ENCODE data around the gene KRT13. TPM values are rescaled to one million over a fixed set of nuclear protein-coding genes. Genes with fewer than 3 reads are reported as not detected.

Gene KRT13
- total and polyA plus RNA-seq, 7 donors = 0.46 to 54.1 (median 4.3) TPM; not detected in 3

GRCh38 chr17:41494524-41494923 is 10.9 kb downstream of the KRT13 start:
- Histone ChIP-seq H3K4me1 (no peaks in the 10 kb centered on the region), H3K4me3 (no peak overlapping the region), H3K9me3 (no peaks in the 10 kb centered on the region), H3K27me3 (no peaks in the 10 kb centered on the region), H3K27ac (no peak overlapping the region), H3K36me3 (no peaks in the 10 kb centered on the region)
- no peak for DNase-seq
- intact Hi-C loops (cut with DNase I) = no loop called here
- TF ChIP-seq POLR2AphosphoS5 (IDR thresholded peaks at IDR 0.05) (no peak), CTCF (IDR thresholded peaks at IDR 0.05) (no peak), POLR2A (IDR thresholded peaks at IDR 0.05) (no peak), EP300 (IDR thresholded peaks at IDR 0.05) (no peak)
- WGBS, 2 donors = 76 to 81% methylated on average over 2 of the region's 2 CpGs

- no peak for TF ChIP-seq CTCF (IDR thresholded peaks at IDR 0.05)
- TF ChIP-seq POLR2A (IDR thresholded peaks at IDR 0.05) = no peak
- no peak for TF ChIP-seq EP300 (IDR thresholded peaks at IDR 0.05)
- no peak for TF ChIP-seq POLR2AphosphoS5 (IDR thresholded peaks at IDR 0.05)
- intact Hi-C loops (cut with DNase I) = no loop called here
- no peaks in the 10 kb centered on the region for H3K27me3 ChIP-seq
- H3K4me1 ChIP-seq = no peaks in the 10 kb centered on the region
- no peak for DNase-seq
- 42 to 53% methylated on average over 4 of the region's 4 CpGs for WGBS, 2 donors
- no peaks in the 10 kb centered on the region for H3K9me3 ChIP-seq
- peak overlapping the region in 1 of 4 donors; percentile 33 for H3K27ac ChIP-seq
- H3K4me3 ChIP-seq = no peak overlapping the region
- H3K36me3 ChIP-seq = no peaks in the 10 kb centered on the region
These were observed 12.6 kb downstream of the KRT13 start for GRCh38 chr17:41492771-41493170.

- Histone ChIP-seq H3K36me3 (no peaks in the 10 kb centered on the region), H3K27ac (peak overlapping the region in 1 of 4 donors; percentile 33), H3K9me3 (no peaks in the 10 kb centered on the region), H3K4me3 (no peak overlapping the region), H3K27me3 (no peaks in the 10 kb centered on the region), H3K4me1 (no peaks in the 10 kb centered on the region)
- TF ChIP-seq POLR2AphosphoS5 (IDR thresholded peaks at IDR 0.05) (no peak), POLR2A (IDR thresholded peaks at IDR 0.05) (no peak), EP300 (IDR thresholded peaks at IDR 0.05) (no peak), CTCF (IDR thresholded peaks at IDR 0.05) (no peak)
- DNase-seq = no peak
- WGBS, 2 donors = 66 to 68% methylated on average over 6 of the region's 6 CpGs
- intact Hi-C loops (cut with DNase I) = no loop called here
These were observed 13.1 kb downstream of the KRT13 start for GRCh38 chr17:41492351-41492750.

DNA sequence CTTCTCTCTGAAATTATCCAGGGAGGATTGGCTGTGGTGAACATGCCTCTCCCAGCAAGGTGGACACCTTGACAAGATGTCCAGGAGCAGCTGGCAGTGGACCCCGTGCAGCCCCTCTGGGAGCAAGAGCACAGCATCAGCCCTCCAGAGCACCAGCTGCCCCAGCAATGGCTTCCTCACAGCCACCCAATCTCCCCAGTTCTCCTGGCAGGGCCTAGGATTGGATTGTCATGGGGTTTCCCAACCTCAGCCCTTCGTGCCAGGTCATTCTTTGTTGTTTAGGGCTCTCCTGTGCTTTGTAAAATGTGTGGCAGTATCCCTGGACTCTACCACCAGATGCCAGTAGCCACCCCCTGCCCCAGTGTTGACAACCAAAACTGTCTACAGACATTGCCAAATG is 13.9 kb downstream of the KRT13 start:
- no peak for TF ChIP-seq CTCF (IDR thresholded peaks at IDR 0.05)
- Histone ChIP-seq H3K36me3 (no peaks in the 10 kb centered on the region), H3K4me3 (no peak overlapping the region), H3K27me3 (no peaks in the 10 kb centered on the region), H3K4me1 (no peaks in the 10 kb centered on the region), H3K27ac (no peak overlapping the region), H3K9me3 (no peaks in the 10 kb centered on the region)
- WGBS, 2 donors = 39 to 60% methylated on average over 2 of the region's 2 CpGs
- no peak for DNase-seq
- intact Hi-C loops (cut with DNase I) = no loop called here

Measured in sigmoid colon (tissue), 7 donors.